ENCODE measurements around the gene KCNJ15.
"Not testable (repeated sequence)": the region's sequence is repeated elsewhere in the genome, so short reads cannot be mapped to it uniquely, and the experiment has no call there.

The KCNJ15 gene

DNA sequence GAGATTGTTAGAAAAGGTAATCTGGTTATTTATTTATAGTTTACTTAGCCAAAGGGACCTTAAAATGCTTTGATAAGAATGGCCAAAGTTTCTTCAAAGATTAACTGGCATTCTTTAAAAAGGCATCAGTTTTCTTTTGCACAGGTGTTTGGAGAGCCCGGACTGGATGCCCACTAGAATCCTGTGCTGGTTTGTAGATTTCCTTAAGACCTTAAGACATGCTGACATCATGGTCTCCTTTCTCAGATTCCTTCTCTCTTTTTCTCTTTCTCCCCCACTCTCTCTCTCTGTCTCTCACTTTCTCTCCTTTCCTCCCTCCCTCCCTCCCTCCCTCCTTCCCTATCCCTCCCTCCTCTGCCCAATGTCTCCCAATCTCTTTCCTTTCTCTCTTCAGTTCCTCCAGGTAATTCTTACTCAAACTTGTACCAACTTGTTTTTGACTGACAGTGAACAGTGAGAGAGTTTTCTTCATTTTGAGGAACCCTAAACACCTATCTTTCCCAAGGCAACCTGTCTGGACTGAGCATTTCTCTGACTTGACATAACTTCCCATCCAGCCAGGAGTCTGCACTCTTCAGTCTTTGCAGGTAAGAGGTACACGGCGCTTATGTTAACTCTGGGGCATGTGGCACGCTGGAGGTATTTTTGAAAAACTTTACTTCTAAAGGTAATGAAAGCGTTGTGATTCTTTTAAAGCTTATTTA is at the start of gene KCNJ15:
TSS of gene KCNJ15 (plus strand) at position 393 of the 704 bp plus-strand sequence. CDS start 42,271 bp downstream, outside the sequence.
- DNase-seq (ENCODE audit: low spot score), result no peak

DNA sequence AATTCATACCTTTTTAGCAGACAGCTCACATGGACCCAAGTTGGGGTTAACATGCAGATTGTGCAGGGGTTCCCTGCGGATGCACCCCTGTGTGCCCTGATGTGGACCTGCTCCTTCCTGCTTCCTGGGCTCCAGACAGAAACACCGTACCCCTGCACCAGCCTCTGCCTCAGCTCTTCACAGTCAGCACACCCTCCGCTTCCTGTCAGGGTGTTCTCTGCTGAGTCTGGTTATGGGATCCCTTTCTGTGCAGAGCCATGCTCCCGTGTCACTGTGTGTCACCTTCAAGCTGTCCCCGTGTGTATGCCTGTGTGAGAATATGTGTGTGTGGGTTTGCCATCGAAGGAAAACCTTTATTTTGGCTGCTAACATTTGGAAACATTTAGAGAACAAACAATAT is 48.7 kb upstream of the KCNJ15 start:
- no peak for DNase-seq (ENCODE audit: low spot score)

DNA sequence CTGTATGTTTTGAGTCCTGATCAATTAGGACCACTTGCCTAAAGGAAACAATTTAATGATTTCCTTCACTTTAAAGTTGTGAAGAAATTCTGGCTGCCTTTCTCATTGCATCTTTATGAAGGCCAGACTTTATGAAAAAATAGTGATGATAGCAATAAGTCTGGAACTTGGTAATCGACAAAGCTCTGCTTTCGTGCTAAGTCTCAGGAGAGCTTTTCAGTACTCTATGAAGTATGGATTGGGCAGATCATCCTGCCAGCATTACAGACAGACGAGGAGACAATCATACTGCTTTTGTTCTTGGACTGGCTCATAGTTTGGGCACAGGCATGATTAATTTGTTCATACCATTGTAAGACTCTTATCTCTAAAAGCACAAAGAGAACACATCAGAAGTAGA is 45.5 kb upstream of the KCNJ15 start:
- no peak for DNase-seq (ENCODE audit: low spot score)

DNA sequence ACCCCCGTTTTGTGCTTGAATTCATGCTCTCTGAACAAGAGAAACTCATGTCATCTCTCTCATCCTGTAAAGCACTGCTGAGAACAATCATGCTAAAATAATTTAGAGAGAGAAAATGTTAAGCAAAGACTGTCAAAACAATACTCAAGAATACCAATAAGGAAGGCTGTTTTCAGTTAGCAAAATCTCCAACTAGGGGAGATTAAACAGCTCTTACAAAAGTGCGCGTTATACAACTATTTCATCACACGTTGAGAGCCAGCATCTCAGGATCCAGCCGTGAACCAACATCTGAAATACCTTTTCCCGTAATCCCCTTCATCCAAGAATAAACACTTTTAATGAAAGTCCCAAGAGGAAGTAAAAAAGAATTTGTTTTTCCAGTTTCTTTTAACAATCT is 44.1 kb upstream of the KCNJ15 start:
- no peak for DNase-seq (ENCODE audit: low spot score)

DNA sequence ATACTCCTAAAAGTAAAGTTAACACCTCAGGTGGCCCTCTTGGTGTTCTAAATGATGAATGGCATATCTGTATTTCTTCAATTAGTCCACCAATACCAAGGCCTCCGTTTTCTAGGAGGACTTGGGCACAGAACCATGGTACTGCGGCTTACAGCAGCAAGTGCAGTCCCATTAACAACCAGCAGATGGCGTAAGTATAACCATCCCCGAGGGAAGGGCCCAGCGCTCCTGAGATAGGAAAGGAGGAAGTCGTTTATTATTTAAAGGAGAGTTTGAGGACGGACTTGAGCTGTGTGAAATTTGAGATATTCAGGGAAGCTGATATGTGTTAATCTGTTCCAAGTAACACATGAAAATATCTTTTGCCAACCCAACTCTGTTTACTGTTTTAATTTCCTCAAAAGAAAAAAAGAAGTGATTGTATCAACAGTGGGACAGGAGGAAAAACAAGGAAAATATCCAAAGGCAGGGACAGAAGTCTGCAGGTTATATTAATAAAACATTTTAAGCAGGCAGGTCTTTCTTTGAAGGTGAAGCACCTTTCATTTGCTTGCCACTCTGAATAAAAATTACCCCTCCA is 37.7 kb upstream of the KCNJ15 start:
- DNase-seq (ENCODE audit: low spot score), result peak; percentile 54

DNA sequence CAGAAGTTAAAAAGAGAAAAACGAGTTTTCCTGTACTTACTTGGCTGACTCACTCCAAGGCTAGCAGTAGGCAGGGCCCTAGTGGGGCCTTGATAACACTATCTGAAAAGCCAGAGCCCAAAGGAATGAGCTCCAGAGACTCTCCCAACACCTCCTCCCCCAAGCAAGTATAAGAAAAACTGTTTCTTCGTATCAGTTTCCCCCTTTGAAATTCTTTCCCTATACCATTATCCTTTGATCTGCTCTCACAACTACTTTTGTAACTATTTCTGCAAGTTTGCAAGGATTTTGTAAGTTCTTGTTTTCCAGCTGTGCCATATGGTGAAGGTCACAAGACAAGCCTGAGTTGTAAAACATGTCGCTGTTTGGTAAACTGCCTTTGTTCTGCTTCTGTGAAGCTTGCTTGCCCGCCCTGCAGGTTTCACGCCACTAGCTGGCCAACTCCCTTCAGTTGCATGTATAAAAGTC is 36.5 kb upstream of the KCNJ15 start:
- DNase-seq (ENCODE audit: low spot score), result peak; percentile 8

DNA sequence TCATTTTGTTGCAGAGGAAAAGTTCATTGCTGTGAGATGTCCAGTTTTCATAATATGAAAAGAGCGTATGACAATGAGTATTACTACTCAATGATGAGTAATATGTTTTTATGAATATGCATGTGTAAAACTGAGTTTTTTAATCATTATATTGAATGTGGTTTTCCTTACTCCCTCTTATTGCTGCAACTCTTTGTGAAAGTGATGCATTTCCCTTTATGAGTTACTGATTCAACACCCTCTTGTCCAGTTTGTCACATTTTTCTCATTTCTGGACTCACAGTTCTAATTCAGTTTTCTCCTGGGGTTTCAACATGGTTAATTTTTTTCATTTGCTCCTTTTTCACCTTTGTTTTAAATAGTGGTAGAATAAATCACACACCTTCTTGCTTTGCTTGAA is 35.2 kb upstream of the KCNJ15 start:
- DNase-seq (ENCODE audit: low spot score), result no peak

DNA sequence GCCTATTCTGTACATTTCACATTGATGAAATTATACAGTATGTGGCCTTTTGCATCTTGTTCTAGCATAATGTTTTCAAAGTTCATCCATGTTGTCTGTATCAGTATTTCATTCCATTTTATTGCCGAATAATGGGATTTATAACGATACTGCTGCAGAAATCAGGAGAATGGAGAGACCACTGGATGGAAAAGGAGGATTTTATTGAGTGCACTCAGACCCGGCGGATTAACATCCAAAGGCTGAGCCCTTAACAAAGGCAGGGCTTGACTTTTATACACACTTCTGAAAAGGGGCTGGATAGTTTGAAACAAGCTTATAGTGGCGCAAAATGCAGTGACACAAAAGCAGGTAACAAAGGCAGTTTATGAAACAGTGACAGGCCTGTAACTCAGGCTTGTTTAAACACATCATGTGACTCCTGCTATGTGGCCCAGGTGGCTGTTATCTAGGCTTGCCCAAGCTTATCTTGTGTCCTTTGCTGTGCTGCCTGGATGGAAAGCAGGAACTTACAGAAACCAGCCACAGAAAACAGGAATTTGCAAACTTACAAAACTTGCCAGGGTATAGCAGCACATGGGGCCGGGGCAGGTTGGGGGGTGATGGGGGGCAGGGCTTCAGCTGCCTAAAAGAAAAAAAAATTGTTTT is 32.8 kb upstream of the KCNJ15 start:
- peak; percentile 13 for DNase-seq (ENCODE audit: low spot score)

DNA sequence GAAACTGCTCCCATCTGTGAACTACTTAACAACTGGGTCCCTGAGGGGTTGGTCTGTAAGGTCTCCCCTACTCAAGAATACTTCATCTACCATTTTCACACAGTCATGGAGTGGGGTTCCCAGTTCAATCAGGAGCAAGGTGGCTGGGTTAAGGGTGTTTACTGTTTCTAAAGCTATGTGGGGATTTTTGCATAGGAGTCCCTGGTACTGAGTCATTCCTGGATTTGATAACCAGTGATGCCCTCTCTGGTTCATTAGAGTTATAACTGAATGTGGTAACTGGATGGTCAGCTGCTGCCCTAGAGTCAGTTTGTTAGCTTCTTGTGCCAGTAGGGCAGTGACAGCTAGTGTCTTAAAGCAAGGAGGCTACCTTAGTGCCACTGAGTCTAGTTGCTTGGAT is 29.4 kb upstream of the KCNJ15 start:
- DNase-seq (ENCODE audit: low spot score), result no peak

DNA sequence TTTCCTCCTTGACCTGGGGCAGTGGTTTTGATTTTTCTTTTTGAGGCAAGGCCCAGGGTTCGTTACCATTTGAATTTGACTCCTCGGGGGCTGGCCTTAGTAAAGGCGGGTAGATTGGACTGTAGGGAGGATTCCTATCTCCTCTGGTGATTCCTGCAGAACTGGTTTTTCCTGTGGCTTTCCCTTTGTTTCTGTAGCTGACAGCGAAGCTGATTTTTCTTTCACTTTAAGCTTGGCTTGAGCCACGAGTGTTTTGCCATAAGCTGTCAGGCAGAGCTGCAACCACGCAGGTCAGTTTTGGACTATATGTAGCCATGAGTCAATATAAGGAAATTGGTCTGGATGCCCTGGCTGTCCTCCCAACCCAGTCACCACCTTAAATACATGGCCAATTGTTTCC is 28.7 kb upstream of the KCNJ15 start:
- DNase-seq (ENCODE audit: low spot score), result no peak

DNA sequence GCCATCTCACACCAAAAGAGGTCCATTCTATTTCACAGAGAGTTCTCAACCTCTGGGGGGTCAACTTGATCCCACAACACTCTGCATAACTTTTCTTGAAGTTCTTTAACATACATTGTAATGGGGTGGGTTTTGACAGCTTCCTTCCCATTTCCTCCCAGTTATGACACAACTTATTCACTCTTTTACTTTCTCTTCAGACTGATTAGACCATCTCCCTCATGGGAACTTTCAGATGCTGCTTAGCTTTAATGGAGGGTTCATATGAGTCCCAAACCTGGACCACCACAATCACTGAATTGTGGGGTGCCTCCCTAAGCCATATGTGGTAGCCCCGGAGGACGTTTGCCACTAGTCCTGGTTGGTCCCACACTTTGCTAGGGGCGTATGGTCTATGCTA is 28.3 kb upstream of the KCNJ15 start:
- DNase-seq (ENCODE audit: low spot score), result no peak

DNA sequence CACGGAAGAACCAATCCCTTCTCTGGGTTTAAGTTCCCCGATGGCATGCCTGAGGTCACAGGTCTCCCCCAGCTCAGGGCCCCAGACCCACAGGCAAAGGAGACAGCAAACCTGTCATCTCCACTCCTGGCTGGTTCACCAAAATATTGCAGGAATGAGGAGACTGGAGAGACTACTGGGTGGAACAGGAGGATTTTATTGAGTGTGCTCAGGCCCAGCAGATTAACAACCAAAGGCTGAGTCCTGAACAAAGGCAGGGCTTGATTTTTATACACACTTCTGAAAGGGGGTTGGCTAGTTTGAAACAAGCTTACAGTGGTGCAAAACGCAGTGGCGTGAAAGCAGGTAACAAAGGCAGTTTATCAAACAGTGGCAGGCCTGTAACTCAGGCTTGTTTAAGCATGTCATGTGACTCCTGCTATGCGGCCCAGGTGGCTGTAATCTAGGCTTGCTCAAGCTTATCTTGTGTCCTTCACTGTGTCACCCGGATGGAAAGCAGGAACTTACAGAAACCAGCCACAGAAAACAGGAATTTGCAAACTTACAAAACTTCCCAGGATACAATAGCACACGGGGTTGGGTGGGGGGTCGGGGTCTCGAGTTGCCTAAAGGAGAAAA is 27.4 kb upstream of the KCNJ15 start:
- no peak for DNase-seq (ENCODE audit: low spot score)

DNA sequence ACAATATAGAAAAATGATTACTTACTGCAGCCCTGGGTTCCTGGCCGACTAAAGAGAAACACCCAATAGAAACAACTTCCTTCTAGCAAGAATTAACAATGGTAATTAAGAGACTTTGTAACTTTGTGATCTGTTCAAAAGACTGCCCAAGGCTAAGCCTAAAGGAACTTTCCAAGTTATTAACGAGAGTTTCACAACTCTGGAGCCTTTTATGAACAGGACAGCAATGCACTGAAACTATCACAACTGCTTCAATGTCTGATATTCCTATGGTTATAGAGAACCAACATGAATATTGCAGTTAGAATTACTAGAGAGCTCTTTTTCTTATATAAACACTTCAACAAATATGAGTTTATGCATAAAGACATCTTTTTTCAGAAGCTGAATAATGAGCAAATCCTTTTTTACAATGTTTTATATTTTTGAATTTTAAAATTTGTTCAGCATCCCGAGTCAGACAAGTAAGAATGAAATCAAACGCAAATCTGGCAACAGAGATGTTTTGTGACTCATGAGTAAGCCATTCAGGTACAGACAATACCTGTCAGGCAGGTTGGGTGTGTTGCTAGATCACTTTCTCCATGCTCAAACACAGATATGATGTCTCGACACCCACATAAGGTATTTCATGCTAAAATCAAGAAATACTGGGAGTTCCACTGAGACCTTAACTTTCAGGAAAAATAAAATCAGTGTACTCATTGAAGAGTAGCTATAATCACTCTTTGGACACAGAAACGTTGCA is 22.2 kb upstream of the KCNJ15 start:
- DNase-seq (ENCODE audit: low spot score), result no peak

DNA sequence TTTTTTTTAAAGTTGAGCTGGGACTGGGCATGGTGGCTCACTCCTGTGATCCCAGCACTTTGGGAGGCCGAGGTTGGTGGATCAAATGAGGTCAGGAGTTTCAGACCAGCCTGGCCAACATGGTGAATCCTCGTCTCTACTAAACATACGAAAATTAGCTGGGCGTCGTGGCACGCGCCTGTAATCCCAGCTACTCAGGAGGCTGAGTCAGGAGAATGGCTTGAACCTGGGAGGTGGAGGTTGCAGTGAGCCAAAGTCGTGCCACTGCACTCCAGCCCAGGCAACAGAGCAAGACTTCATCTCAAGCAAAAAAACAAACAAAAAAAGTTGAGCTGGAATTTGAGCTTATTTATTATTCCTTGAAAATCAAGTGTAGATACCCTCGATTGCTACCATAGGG is 21.5 kb upstream of the KCNJ15 start:
- DNase-seq (ENCODE audit: low spot score), result not testable (repeated sequence)

DNA sequence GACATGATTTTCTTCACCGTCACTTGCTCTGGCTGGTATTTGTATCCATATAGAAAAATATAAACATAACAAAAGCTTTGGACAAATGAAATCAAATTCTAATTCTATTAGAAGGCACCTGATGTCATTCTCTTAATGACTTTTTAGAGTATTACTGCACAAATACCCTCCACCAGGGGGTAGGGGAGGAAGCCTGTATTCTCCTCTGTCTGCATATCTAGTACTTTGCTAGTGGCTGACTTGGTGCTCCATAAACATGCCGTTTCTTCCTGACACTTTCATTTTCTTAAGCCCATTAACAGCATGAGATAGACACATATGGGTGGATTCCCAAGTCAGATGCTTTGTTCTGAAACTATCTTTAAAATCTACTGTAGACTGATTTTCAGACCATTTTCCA is 20.6 kb upstream of the KCNJ15 start:
- DNase-seq (ENCODE audit: low spot score), result no peak

DNA sequence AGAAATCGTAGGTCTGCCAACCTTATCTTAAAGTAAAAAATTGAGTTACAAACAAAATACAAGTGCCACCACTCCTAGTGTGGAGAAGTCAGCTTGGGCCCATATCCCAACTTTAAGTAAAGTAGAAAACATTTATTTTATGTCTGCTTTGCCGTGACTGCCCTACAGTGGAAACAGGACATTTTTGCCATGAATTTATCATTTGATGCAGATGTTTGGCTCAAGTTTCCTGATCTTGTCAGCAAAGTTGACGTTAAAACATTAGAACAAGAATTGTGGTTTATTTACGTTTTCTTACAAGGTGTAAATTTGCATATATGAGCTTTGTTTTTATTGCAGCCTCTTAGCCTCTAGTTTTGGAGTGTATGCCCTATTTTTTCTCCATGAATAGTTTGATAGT is 17.1 kb upstream of the KCNJ15 start:
- DNase-seq (ENCODE audit: low spot score), result no peak

DNA sequence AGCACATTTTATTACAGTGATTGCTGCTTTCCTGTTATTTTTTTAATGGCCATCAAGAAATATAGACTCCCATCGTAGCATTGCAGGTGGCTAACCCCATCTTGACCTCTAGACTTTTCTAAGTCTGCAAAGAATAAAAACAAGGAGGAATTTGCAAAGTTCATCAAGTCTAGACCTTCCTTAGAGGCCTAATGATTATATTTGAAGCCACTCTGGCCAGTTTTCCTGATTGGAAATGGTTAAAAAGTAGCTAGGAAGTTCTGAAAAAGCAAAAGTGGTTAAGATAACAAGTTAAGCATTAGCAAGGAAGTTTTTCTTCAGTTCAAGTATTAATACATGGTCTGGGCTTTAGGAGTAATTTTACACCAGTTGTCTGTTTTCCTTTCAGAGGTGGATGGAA is 16.7 kb upstream of the KCNJ15 start:
- no peak for DNase-seq (ENCODE audit: low spot score)

DNA sequence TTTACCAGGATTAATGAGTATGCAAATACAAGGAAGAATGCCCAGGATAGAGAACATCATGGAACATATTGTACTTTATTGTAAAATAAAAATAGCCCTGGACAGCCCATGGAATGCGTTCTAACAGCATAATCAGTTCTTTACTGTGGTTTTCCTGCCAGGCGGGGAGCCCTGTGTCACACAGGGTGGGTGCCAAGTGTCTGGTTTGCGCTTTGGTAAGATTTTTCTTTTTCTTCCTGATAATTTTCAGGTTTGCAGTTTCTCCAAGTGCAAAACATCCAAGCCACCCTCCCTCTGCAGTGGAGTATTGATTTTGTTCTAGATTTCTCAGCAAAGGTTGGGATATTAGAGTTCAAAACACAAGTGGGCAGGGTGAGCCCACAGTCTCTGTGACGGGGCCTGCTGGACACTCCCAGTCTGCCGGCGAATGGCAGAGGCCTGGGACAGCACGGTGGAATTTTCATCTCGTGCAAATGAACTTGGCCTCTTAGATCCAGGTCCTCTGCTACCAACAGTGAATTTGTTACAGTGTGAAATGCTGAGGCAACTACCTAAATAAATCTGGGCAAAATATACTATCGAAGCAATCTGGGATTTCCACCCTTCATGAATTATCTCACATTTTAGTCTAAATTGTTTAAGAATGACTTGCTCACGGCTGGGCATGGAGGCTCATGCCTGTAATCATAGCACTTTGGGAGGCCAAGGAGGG is 15.6 kb upstream of the KCNJ15 start:
- DNase-seq (ENCODE audit: low spot score), result no peak

DNA sequence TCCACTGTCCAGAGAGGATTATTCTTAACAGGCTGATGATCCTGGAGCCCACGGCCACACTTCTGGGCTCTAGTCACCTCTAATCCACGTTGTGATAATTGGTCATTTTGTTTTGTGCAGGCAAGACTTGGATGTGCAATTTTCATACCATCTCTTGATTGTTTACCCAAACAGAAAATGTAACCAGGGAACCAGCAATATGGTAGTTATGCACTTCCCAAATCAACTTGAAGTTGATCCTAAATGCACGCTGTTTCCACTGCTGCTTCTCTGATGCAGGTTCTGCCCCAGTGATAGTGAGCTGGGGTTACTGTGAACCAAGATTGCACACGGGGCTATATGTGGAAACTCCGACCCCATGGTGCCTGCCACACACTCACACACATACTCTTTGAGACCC is 14.7 kb upstream of the KCNJ15 start:
- no peak for DNase-seq (ENCODE audit: low spot score)

DNA sequence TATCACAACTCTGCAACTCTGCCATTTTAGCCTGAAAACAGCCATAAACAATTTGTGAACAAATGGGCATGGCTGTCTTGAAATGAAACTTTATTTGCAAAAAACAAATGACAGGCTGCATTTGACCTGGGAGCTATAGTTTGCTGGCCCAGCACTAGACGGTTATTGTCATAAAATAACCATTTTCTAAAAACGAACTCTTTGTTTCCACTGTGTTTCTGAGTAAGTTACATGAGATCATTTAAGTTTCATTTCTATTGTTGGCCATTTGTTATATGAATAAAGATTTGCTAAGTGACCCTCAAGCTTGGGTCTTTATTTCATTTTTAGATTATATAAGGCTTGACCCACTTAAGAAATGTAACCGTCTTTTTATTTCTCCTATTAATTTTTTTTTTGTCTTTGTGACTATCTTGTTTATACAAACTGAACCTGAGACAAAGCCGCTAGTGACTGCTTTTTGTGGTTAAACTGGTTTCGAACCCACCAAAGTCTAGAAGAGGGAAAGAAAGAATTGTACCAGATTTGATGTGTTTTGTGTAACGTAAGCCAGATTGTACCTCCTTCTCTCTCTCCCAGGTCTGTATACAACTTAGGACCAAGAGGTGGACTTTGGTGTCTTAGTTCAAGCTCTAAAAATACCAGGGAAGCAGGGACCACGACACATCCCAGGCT is 12.9 kb upstream of the KCNJ15 start:
- DNase-seq (ENCODE audit: low spot score), result no peak

DNA sequence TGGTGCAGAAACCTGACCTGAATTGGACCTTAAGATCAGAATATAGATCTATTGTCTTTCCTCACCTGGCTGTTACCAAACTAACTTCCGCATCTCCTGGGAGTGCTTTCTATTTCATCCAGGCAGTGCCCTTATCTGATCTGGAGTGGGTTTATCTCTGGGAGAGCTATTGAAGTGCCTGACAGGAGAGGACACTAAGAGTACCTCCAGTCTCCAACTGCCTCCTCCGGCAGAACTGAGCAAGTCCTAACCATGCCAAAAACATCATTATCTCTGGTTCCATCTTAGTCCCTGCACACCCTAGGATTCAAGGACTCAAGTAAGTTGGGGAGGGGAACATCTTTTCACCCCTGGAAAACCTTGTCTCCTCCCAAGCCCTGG is 12.4 kb upstream of the KCNJ15 start:
- no peak for DNase-seq (ENCODE audit: low spot score)
